GM18858 (cell line): Measurements from ENCODE around the gene C11orf42.
A peak's percentile ranks its signal among the peaks of the same experiment; 100 is the strongest.
"Not testable (repeated sequence)": the region's sequence is repeated elsewhere in the genome, so short reads cannot be mapped to it uniquely, and the experiment has no call there.

Experiments
- ATAC-seq: cut with Tn5 transposase; IDR thresholded peaks from one replicate; pipeline ENCODE4 v1.9.1; 2021; ENCODE audit not compliant: unreplicated experiment

Gene C11orf42

DNA sequence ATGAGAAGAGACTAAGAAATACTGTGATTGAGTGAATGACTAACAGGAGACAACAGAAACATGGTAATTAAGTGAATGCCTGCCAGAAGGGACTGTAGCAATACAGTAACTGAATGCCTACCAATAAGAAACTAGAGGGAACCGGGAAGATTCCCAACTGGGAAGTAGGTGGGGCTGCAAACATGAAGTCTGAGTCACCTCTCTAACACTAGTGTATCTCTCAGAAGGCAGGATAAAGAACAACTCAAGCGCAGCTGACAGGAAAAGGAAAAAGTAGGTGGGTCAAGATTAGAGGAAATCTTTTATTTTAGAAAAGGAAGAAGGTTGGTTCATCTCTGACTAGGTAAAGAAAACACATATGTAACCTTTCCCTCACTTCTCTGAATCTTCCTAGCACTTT is 14.0 kb downstream of the C11orf42 start:
- no peak for ATAC-seq

DNA sequence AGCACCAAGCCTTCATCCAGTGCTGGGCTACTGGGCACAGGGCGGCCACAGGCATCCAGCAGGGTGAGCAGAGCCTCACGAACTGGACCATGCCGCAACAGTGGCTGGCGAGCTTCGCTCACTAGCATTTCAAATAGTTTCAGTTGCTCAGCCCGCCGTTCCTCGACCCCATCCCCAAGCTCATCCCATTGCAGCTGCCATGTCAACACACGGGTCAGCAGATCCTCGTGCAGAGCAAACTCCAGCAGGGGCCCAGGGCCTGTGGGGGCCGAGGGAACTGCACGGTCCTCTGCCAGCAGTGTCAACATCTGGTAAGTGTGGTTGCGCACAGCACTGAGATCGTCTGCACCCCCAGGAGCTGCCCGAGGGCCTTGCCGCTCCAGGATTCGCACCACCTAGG is 18.5 kb downstream of the C11orf42 start:
- no peak for ATAC-seq

DNA sequence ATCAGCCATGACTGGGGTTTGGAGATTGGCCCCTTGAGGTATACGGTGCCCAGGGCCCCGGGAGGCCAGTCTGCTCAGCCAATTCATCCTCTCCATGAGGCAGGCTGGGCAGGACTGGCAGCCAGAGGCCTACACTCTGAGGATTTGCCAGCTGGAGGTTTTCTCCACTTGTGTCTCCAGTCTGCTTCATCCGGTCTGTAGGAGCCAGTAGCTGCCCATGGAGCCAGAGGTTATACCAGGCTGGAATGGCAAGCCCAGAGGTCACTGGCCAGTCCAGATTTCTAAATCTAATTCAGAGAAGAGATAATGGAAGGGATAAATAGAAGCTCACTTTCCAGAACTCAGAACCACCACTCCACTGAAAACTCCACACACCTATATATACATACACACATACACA is 19.1 kb downstream of the C11orf42 start:
- no peak for ATAC-seq

DNA sequence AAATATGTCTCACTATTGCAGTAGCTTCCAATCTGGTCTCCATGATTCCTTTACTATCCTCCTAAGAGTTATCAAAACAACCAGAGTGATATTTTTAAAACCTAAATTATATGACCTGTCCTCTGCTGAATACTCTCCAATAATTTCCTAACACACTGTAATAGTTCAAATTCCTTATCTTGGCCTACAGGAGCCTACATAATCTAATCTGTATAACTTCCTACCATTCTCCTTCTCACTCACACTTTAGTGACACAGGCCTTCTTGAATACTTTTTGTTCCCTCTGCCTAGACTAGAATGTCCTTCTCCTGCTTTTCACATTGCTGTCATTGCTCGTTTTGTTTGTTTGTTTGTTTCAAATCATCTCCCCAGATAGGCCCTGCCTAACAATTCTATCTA is 19.7 kb downstream of the C11orf42 start:
- ATAC-seq = no peak

DNA sequence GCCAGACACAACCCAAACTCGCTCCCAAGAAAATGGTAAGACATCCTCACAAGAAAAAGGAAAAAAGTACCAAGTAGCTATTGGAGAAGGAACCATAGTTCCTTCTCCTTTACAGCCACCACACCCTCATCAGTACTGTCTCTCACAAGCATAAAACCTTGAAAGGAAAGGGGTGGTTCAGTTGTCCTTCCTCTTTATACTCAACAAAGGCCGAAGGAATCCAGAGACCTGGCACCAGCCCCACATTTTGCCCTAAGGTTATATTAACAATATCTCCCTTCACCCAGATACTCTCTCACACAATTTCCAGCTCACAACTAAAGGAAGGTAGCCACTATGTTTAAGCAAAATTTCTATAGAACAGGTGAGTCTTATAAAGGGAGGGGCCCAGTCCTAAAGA is 20.5 kb downstream of the C11orf42 start:
- no peak for ATAC-seq

DNA sequence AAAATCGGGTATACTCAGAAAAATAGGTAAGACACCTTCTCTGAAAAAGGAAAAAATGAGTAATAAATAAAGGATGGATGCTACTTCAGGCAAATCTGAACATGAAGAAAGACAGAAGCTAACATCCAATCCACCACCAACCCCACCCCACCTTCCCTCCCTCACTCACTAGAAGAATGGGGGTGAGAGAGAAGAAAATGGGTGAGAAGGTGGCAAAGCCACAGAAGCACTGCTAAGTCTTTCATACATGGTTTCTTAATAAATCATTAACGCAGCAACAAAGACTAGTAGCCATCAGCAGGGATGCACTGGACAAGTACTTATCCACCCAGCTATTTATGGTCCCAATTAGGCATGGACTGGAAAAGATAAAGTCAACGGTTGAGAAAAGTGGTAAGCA is 23.2 kb downstream of the C11orf42 start:
- ATAC-seq = no peak

DNA sequence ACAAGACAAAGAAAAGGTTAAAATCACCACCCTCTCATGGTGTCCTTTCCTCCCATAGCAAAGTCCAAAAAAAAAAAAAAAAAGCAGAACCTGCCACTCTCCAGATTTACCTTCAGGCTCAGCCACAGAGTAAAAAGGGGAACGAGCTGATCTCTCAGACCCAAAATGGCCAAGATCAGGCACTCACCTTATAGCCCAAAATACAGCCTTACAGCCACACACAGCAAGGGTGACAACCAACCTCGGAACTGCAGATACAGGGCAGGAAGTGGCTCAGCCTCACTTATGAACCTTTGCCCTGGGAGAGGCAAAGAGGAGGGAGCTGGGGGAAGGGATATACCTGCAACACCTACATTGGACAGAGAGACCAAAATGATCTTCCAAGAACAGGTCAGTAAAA is 24.6 kb downstream of the C11orf42 start:
- no peak for ATAC-seq

DNA sequence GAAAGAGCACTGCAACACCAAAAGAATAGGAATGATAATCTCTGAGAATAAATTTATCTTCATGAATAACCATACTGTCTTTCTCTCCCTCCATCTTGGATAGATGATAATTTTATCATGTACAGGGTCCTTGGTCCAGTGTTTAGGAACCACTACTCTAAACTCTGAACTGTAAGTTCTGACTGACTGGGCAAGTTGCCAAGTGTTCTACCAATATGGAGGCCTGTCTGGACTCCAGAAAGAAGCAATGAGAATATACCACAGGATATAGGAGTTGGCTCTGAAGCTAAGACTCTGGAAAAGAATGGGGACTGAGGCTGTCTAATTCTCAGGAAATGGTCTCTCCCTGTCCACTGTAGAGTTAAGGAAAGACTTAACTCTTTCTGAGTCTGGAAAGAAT is 27.5 kb downstream of the C11orf42 start:
- ATAC-seq = no peak

DNA sequence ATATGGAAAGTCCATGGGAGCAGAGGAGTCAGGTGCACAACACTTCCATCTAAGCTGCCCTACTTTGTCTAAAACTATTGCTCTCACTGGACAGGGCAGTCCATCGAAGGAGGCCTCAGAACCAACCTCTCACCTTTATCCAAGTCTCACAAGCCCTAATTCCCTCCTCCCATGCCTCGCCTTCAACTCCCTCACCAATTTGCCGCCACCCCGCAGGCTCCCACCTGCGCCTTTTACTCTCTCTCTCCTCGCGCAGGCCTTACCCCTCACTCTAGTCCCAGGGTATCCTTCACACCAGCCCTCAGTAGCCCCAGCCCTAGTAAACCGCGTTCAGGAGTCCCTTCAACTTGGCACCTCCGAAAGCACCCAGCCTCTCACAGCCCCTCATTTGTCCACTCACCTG is 28.6 kb downstream of the C11orf42 start:
- no peak for ATAC-seq

DNA sequence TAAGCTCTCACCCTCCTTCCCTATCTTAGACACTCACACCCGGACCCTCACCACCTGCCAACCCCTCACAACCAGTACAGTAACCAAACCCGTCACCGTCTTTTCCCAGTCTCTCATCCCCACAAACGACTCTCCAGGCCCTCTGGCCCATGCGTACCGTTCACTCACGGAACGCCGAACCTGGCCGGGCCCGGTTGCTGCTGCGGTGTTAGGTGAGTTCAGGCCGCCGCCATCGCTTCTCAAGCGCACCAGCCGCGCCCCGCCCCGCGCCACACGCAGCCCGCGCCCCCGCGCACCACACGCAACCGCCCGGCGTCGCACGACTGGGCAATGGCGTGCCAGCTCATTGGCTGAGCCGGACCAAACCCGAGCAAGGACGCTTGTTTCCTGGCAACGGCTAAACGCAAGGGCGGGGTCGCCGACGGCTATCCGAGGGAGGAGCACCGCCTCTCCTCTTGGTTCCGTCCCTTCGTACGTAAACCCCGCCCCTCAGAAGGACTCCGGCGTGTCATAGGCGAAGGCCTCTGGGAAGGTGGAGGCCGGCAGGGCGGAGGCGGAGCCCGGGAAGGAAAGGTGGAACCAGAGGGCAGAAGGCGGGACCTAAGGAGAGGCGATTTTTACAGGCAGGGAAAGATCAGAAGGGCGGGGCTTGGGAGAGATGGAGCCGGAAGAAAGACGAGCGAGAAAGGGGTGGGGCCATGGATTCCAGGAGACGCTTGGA is 29.2 kb downstream of the C11orf42 start, which contains the start of gene FHIP1B:
Gene FHIP1B, minus strand, starts transcription at position 250 of the 721 bp plus-strand sequence. CDS start 10,120 bp downstream, outside the sequence.
- ATAC-seq = peak; percentile 91

DNA sequence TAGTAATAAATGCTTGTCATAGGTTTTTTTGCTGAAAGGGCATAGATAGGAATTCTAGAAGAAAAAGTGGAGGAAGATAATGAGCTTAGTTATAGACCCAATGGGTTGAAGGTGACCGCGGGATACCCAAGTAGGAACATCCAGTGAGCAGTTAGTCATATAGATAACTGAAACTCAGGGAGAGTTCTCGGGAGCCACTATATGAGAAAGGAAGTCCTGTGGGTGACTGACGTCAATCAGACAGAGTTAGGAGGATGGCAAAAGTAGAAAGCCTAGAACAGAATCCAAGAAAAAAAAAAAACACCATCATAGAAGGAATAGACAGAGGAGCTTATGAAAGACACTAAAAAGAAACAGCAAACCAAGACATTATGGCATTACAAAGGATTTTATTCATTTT is 31.9 kb downstream of the C11orf42 start:
- ATAC-seq = no peak

DNA sequence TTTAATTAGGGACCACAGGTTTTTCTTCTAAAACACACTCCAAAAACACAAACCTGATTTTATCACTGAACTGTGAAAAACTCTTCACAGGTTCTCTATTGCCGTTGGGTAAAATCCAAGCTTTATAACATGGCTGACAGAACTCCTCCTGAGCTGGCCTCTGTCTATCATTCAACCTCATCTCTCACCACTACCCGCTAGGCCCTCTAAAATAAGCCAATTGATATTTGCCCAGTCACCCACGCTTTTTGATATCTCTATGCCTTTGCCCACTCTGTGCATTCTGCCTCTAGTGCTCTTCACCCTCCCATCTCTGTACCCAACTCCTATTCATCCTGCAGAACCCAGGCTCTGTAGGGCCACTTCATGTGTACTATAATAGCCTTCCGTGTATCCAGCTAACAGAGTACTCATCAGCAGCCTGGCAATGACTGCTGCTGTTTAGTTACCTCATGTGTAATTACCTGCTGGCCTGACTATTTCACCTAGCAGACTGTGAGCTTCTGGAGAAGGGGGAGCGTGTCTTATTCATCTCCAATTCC is 32.5 kb downstream of the C11orf42 start:
- no peak for ATAC-seq

DNA sequence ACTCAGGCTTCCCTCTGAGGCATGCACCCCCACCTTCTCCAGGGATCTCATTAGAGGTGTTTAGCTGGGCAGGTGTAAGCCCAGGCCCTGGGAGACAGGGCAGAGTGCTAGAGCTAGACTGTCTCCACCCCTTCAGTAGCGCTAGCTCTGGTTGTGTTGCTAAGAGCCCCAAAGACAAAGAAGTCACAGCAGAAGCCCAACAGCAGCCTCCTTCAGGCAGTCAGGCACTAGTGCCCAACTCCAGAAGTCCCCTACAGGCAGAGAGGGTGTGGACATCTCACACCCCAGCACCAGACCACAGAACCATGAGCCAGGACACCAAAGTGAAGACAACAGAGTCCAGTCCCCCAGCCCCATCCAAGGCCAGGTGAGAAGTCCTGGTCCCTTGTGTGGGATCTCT is 33.5 kb downstream of the C11orf42 start, which contains the start of gene CNGA4:
Gene CNGA4, plus strand, starts transcription at position 188 of the 400 bp plus-strand sequence. Its CDS starts 118 bp downstream, at position 306.
- no peak for ATAC-seq

DNA sequence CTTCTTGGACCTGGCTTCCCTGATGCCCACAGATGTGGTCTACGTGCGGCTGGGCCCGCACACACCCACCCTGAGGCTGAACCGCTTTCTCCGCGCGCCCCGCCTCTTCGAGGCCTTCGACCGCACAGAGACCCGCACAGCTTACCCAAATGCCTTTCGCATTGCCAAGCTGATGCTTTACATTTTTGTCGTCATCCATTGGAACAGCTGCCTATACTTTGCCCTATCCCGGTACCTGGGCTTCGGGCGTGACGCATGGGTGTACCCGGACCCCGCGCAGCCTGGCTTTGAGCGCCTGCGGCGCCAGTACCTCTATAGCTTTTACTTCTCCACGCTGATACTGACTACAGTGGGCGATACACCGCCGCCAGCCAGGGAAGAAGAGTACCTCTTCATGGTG is 34.8 kb downstream of the C11orf42 start:
- no peak for ATAC-seq

DNA sequence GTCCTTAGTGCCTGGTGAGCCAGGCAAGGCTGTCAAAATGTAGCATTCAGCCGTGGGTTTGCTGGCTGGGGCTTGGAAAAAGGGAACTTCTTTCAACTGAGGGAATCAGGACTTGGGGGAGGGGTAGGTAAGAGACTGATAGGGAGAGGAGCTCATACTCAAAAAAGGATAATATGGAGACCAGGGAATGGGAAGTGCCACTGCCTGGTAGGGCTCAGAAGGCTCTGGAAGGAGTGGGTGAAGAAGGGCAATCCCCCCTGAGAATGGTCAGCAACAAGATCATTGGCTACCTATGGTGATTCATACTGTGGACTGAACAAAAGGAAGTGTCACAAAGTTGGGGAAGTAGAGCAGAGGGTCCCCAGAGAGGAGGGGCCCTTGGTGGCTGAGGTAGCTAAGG is 35.4 kb downstream of the C11orf42 start:
- ATAC-seq = no peak

DNA sequence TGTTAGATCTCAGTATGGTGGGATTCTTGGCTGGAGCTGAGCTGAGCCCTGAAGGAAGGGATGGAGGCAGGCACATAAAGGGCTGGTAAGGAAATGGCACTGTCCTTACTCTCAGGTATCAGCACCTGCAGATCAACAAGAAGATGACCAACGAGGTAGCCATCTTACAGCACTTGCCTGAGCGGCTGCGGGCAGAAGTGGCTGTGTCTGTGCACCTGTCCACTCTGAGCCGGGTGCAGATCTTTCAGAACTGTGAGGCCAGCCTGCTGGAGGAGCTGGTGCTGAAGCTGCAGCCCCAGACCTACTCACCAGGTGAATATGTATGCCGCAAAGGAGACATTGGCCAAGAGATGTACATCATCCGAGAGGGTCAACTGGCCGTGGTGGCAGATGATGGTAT is 36.0 kb downstream of the C11orf42 start:
- no peak for ATAC-seq

DNA sequence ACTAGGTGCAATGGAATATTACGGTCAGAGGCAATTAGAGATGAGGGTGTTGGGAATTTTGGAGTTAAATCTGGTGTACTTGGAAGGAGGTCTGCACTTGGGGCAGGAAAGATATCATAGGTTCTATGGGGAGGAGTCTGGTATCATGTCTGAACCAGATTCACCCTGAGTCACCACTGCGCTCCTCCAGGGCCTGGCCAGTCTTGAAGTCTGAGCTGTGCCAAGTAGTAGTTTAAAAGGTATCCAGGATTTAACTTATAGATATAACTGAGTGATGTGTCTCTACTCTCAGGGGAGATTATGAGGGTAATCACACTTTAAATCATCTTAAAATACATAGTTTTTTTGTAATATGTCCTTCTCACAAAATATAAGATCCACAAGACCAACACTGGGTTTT is 40.2 kb downstream of the C11orf42 start:
- no peak for ATAC-seq

DNA sequence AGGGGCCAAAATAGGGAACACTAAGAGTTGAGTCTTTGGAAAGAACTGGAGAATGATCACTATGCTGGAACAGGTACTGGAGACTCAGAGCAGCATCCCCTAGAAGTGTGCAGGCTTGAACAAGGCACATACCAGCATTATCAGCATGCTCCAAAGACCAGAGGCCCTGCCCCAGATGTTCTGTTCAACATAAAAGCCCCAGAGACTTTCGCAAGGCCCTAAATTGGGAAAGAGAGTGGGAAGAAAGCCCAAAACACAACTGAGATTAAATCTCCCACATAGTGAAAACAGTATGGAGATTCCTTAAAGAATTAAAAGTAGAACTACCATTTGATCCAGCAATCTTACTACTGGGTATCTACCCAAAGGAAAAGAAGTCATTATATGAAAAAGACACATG is 42.9 kb downstream of the C11orf42 start:
- ATAC-seq = no peak

DNA sequence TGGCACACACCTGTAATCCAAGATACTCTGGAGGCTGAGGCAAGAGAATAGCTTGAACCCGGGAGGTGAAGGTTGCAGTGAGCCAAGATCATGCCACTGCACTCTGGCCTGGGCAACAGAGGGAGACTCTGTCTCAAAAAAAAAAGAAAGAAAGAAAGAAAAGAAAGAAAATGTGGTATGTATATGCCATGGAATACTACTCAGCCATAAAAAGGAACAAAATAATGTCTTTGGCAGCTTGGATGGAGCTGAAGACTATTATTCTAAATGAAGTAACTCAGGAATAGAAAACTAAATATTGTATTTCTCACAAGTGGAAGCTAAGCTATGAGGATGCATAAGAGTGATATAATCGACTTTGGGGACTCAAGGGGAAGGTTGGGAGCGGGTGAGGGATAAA is 43.5 kb downstream of the C11orf42 start:
- not testable (repeated sequence) for ATAC-seq

DNA sequence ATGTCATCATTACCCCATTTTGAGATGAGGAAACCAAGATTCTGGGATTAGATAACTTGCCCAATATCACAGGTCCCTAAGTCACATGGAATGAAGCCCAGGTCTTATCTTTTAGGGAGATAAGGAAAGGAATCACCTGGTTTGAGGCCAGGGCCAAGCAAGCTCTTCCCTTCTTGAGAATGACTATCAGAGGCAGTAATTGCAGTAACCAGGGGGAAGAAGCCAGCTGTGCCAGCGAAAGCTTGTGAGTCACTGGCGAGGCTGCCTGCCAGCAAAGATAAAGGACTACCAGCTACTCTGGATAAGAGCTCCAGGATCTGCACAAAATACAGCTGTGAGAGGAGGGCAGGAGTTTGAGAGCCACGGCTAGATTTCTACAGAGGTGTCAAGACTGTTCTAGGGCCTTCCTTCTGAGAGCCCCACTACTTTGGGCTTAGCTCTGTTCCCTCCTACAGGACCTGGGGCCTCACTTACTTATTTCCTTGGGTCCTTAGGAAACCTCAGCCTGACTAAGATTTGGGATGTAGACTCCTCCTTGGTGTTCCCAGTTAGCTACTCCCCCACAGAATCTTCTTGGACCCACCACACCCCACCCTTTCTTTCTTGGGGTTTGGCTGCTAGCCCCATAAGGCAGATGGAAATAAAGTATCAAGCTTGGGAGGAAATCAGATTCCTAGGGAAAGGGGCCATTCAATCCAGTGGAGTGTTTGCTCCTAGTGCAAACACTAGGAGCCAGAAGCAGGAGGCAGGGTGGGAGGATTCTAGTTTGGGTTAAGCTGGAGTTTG is 44.6 kb downstream of the C11orf42 start:
- ATAC-seq = no peak

DNA sequence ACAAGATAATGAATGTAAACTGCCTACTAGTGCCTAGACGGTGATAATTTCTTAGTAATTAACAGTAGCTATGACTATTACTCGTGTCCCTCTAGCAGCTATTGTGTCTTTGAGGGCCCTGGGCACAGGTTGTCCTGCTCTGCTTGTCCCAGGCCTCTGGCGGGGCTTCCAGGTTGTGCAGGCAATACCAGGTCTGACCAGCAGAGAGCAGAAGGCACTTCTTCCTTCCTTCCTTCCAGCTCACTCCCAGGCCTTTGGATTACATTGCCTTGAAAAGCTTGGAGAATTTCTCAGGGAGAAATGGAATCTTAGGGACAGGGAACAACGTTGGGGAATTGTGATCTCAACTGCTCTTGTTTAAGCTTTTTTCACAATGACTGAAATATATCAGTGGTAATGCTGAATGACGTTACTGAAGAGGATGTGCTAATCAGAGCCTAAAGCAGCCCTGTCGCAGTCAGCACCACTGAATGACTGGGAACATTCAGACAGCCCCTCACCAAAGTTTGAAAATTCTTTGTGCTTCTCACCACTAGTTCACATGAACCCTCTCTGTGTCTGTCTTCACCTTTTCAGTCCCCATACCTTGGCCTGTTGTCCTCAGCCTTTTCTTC is 45.9 kb downstream of the C11orf42 start:
- ATAC-seq = no peak
